GM15510 (cell line): Measurements from ENCODE around the gene RNF26.
A peak's percentile ranks its signal among the peaks of the same experiment; 100 is the strongest.

Experiments used
- POLR2A ChIP-seq: IDR thresholded peaks from 3 replicates; pipeline ENCODE4 v1.6.1; 2011; ENCODE audit warnings: borderline replicate concordance; ENCODE audit not compliant: insufficient read length; ENCODE audit errors: extremely low read depth

Gene RNF26

GRCh38 chr11:119334174-119334930 lies at the start of gene RNF26:
TSS of gene RNF26 (plus strand) at chr11:119334527. CDS start at chr11:119335123, 596 bp downstream.
- TF ChIP-seq POLR2A: peak; percentile 74

- no peak for TF ChIP-seq POLR2A
Observed at GRCh38 chr11:119285431-119285830, 48.9 kb upstream of the RNF26 start.

GRCh38 chr11:119288219-119288618 lies 46.1 kb upstream of the RNF26 start:
- no peak for TF ChIP-seq POLR2A

GRCh38 chr11:119290894-119291497 lies 43.3 kb upstream of the RNF26 start:
- no peak for TF ChIP-seq POLR2A

GRCh38 chr11:119293461-119293860 lies 40.9 kb upstream of the RNF26 start:
- no peak for TF ChIP-seq POLR2A

- TF ChIP-seq POLR2A: no peak
Observed at GRCh38 chr11:119295178-119295577, 39.1 kb upstream of the RNF26 start.

GRCh38 chr11:119297938-119298337 lies 36.4 kb upstream of the RNF26 start:
- no peak for TF ChIP-seq POLR2A

GRCh38 chr11:119298726-119299125 lies 35.6 kb upstream of the RNF26 start:
- no peak for TF ChIP-seq POLR2A

- no peak for TF ChIP-seq POLR2A
Observed at GRCh38 chr11:119299416-119299815, 34.9 kb upstream of the RNF26 start.

GRCh38 chr11:119300198-119300964 lies 33.9 kb upstream of the RNF26 start:
- TF ChIP-seq POLR2A: no peak

GRCh38 chr11:119303227-119303718 lies 31.1 kb upstream of the RNF26 start:
- no peak for TF ChIP-seq POLR2A

- no peak for TF ChIP-seq POLR2A
Observed at GRCh38 chr11:119305556-119306372, 28.6 kb upstream of the RNF26 start.

GRCh38 chr11:119306373-119306890 lies 27.9 kb upstream of the RNF26 start:
- TF ChIP-seq POLR2A: no peak

- no peak for TF ChIP-seq POLR2A
Observed at GRCh38 chr11:119307219-119307618, 27.1 kb upstream of the RNF26 start.
